ENCODE results near the gene UIMC1. TPM values are rescaled to one million over a fixed set of nuclear protein-coding genes. Genes with fewer than 3 reads are reported as not detected.

Gene UIMC1
- total RNA-seq, 1 donor from 2014 or later, result 42.2 TPM

GRCh38 chr5:176899946-176900779 is 106.4 kb downstream of the UIMC1 start:
- no peak for TF ChIP-seq POLR2AphosphoS5 (IDR thresholded peaks at IDR 0.05; ENCODE audit: insufficient read depth in 1 of 2, low read depth in 1 of 2)
- no peak for TF ChIP-seq CTCF (IDR thresholded peaks at IDR 0.05)
- TF ChIP-seq POLR2A (IDR thresholded peaks at IDR 0.05), result no peak
- Histone ChIP-seq H3K27ac (no peak overlapping the region), H3K27me3 (no peaks in the 10 kb centered on the region), H3K9me3 (no peaks in the 10 kb centered on the region), H3K36me3 (peaks cover 0 to 14% of the 10 kb centered on the region in 2 donors), H3K4me3 (no peak overlapping the region), H3K4me1 (no peaks in the 10 kb centered on the region)
- DNase-seq (ENCODE audit: extremely low spot score in 2 of 2), result no peak
- intact Hi-C loops (cut with DNase I), result no loop called here

- Histone ChIP-seq H3K9me3 (no peaks in the 10 kb centered on the region), H3K4me3 (no peak within 1 kb of the TSS), H3K36me3 (peaks cover 0 to 8% of the 10 kb centered on the region in 2 donors), H3K27ac (no peak within 1 kb of the TSS), H3K27me3 (no peaks in the 10 kb centered on the region), H3K4me1 (no peaks in the 10 kb centered on the region)
- TF ChIP-seq CTCF (IDR thresholded peaks at IDR 0.05) (no peak), POLR2AphosphoS5 (IDR thresholded peaks at IDR 0.05; ENCODE audit: insufficient read depth in 1 of 2, low read depth in 1 of 2) (no peak), POLR2A (IDR thresholded peaks at IDR 0.05) (no peak)
- intact Hi-C loops (cut with DNase I), result no loop called here
- DNase-seq (ENCODE audit: extremely low spot score in 2 of 2), result no peak
These were observed 107.2 kb downstream of the UIMC1 start, which contains the start of gene HK3 for GRCh38 chr5:176899296-176899891. TSS of gene HK3 (minus strand) at chr5:176899346. CDS start at chr5:176896159, 3,187 bp downstream.

GRCh38 chr5:176897263-176897662 is 109.3 kb downstream of the UIMC1 start:
- Histone ChIP-seq H3K4me1 (no peaks in the 10 kb centered on the region), H3K27me3 (no peaks in the 10 kb centered on the region), H3K27ac (no peak overlapping the region), H3K9me3 (no peaks in the 10 kb centered on the region), H3K4me3 (no peak overlapping the region), H3K36me3 (no peaks in the 10 kb centered on the region)
- intact Hi-C loops (cut with DNase I), result no loop called here
- TF ChIP-seq CTCF (IDR thresholded peaks at IDR 0.05) (no peak), POLR2AphosphoS5 (IDR thresholded peaks at IDR 0.05; ENCODE audit: insufficient read depth in 1 of 2, low read depth in 1 of 2) (no peak), POLR2A (IDR thresholded peaks at IDR 0.05) (no peak)
- no peak for DNase-seq (ENCODE audit: extremely low spot score in 2 of 2)

- intact Hi-C loops (cut with DNase I), result no loop called here
- no peaks in the 10 kb centered on the region for H3K27me3 ChIP-seq
- TF ChIP-seq CTCF (IDR thresholded peaks at IDR 0.05), result no peak
- TF ChIP-seq POLR2A (IDR thresholded peaks at IDR 0.05), result no peak
- TF ChIP-seq POLR2AphosphoS5 (IDR thresholded peaks at IDR 0.05; ENCODE audit: insufficient read depth in 1 of 2, low read depth in 1 of 2), result no peak
These were observed 110.7 kb downstream of the UIMC1 start for GRCh38 chr5:176895831-176896230.

DNA sequence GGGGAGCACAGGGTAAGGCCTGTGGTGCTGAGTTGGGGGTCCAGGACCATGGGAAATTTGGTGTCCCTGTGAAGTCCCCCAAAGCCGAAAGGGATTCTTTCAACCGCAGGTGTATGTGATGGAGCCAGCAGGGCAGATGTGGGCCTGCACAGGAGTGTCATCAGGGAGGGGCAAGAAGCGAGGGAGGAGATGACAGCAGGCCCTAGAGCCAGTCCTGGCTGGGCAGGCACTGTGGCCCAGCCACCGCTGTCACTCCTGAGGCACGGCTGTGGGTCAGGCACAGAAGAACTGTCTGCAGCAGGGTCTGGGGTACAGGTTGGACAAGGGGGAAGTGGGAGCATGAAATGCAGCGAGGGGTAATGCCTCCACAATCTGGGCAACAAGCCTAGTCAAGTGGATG is 112.3 kb downstream of the UIMC1 start:
- H3K4me3 ChIP-seq, result no peak overlapping the region
- no peaks in the 10 kb centered on the region for H3K4me1 ChIP-seq
- H3K36me3 ChIP-seq, result no peaks in the 10 kb centered on the region
- H3K27me3 ChIP-seq, result no peaks in the 10 kb centered on the region
- no peak for TF ChIP-seq CTCF (IDR thresholded peaks at IDR 0.05)
- no peak for TF ChIP-seq POLR2A (IDR thresholded peaks at IDR 0.05)
- no peak for TF ChIP-seq POLR2AphosphoS5 (IDR thresholded peaks at IDR 0.05; ENCODE audit: insufficient read depth in 1 of 2, low read depth in 1 of 2)
- intact Hi-C loops (cut with DNase I), result no loop called here
- H3K27ac ChIP-seq, result no peak overlapping the region
- H3K9me3 ChIP-seq, result no peaks in the 10 kb centered on the region
- DNase-seq (ENCODE audit: extremely low spot score in 2 of 2), result peak in 1 of 2 donors; percentile 87

More at GRCh38 chr5:176895831-176896230, 110.7 kb downstream of the UIMC1 start:
- H3K4me1 ChIP-seq, result no peaks in the 10 kb centered on the region
- H3K4me3 ChIP-seq, result no peak overlapping the region
- no peaks in the 10 kb centered on the region for H3K36me3 ChIP-seq
- no peaks in the 10 kb centered on the region for H3K9me3 ChIP-seq
- H3K27ac ChIP-seq, result no peak overlapping the region
- peak in 1 of 2 donors; percentile 64 for DNase-seq (ENCODE audit: extremely low spot score in 2 of 2)

Data from vagina (tissue), 2 donors.